HG03025 (cell line): ENCODE results near the gene TLE5.
A peak's percentile ranks its signal among the peaks of the same experiment; 100 is the strongest.
"Not testable (repeated sequence)": the region's sequence is repeated elsewhere in the genome, so short reads cannot be mapped to it uniquely, and the experiment has no call there.

Experiments
- ATAC-seq: cut with Tn5 transposase; IDR thresholded peaks from one replicate; pipeline ENCODE4 v1.9.1; 2021; ENCODE audit warnings: mild to moderate bottlenecking, moderate library complexity; ENCODE audit not compliant: unreplicated experiment, low FRiP score

Gene TLE5

DNA sequence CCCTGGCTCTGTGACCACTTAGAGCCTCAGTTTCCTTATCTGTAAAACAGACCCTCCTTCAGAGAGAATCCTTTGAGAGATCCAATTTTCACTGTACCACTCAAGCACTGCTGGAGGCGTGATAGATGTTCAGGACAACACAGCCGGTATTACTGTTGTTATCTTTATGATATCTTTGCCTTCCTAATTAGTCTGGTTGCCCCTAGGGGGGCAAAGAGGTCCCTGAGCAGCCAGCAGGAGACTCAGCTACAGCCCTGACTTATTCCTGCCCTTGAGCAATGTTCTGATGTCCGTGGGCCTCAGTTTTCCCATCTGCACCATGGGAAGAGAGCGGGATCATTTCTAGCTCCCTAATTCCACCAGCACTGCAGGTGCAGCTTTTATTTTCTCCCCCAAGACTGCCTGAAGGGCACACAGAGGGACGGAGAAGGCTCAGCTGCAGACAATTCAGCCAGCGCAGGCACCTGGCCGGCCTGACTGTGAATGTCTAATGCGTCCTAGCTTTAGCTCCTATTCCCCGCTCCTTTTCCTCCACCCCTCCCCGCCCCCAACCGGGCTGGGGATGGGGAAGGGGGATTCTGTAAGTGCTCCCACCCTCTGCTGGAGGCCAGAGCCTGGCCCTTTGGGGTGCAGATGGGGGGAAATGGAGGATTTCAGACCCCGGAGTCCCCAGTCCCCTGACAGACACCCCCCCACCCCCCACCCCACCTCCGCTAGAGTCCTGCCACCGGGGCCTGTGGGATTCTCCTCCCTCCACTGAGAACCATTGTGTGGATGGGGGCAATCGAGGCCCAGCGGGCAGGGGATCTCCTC lies 16.2 kb downstream of the TLE5 start:
- no peak for ATAC-seq

DNA sequence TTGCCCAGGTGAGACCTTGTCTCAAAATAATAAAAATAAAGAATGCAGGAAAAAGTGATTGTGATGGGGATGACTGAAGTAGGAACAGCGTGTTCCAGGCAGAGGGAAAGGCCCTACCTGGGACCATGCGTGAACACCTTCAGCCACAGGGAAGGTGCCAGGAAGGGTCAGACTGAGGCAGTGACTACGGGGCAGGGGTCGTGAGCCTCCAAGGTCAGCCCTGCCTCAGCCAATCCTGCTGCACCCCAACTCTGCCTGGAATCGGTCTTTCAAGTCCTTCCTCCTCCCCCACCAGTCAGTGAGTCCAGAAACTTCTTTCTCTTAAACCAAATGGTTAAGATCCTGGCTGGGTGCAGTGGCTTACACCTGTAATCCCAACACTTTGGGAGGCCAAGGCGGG lies 17.1 kb downstream of the TLE5 start:
- no peak for ATAC-seq

DNA sequence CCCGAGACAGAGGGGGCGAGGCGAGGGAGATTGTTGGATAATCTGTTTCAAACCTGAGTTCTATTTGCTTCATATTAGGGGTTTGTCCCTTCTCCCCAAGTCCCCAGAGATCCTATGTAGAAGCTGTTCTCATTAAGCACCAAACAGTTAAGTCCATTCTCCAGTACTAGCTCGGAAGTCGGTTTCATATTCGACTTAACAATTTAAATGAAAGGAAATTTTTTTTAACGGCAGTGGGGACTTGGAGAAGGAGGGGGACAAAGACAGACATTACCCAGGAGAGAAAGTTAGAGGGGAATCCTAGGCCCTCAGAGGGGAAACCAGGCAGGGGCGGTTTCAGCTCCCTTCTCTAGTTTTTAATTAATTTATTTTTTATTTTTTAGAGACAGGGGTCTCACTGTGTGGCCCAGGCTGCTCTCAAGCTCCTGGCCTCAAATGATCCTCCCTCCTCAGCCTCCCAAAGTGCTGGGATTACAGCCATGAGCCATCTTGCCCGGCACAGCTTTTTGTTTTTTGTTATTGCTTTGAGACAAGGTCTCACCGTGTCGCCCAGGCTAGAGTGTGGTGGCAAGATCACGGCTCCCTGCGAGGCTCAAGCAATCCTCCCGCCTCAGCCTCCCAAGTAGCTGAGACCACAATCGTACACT lies 19.6 kb downstream of the TLE5 start:
- ATAC-seq, result no peak

DNA sequence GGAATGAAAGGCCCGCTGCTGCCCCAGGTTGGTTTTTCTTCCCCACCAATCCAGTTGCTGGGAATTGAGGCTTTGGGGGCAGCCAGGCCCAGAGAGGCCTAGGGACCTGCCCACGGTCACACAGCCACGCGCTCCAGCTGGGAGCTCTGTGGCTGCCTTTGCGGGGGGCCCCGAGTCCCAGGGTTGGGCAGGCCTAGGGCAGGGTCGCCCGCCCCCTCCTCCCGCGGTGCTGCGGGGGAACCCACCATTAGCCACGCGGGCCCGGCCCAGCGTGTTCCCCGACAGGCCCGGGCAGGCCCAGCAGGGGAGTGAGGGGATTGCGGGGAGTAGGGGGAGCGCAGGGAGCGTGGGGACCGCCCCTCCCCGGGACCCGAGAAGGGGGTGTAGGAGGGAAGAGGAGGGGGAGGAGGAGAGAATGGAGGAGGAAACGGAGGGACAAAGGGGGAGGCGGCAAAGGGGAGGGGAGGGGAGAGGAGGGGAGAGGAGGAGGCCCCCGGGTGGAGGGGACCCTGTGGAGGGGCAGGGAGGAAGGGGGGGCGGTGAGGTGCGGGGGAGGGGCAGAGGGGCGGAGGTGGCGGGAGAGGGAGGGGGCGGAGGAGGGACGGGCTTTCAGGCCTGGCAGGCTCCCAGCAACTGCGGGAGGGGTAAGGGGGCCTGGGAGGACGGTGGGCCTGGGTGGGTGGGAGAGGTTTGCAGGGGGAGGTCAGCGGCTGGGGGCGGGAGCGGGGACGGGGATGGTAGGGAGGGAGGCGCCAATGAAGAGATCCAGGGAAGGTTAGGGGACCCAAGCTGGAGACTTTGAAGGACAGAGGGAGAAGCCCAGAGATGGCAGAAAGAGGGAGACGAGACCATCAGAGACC lies 20.3 kb downstream of the TLE5 start:
- ATAC-seq, result no peak

DNA sequence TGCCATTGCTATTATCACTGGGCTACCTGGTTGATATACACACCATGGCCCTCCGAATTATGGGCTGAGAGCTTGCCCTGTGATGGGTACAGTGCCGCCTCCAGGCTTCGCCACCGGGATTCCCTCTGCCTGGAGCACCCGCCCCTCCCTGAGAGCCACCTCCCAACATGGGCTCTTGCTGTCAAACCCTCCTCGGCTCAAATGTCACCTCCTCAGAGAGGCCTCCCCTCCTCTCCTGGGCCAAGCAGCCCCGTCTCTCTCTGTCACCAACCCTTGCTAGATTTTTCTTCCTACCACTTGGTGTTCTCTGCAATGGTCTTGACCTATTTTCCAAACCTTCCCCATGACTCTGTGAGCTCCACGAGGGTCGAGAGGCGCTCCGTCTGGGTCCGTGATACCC lies 21.0 kb downstream of the TLE5 start:
- no peak for ATAC-seq

DNA sequence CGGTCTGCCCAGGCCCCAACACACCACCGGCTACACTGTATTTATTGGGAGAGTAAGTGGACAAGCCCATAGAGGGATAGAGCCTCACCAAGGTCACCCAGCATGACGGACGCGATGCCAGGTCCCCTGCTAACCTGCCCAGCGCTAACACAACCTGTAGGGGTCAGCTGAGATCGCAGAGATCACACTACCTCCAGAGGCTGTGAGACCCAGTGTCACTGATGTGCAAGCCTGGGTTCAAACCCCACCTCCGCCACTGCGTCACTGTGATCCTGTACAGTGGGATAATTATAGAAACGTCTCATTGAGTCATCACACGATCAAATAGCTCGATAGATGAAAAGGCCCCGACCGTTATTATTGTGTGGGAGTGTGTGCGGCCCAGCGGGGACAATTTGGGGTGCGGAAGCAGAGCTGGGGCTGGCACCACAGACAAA lies 22.6 kb downstream of the TLE5 start:
- no peak for ATAC-seq

DNA sequence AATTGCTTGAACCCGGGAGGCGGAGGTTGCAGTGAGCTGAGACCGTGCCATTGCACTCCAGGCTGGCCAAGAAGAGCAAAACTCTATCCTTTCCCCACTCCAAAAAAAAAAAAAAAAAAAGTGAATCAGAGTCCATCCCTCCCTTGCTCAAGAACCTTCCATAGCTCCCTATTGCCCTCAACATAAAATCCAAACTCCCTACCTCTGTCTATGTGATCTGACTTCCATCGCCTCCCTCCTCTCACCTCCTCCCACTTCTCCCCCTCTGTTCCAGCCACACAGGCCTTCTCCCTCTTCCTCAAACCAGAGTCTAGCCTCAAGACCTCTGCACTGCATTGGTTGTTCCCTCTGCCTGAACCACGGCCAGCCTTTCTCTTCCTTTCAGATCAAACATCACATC lies 23.2 kb downstream of the TLE5 start:
- ATAC-seq, result no peak

DNA sequence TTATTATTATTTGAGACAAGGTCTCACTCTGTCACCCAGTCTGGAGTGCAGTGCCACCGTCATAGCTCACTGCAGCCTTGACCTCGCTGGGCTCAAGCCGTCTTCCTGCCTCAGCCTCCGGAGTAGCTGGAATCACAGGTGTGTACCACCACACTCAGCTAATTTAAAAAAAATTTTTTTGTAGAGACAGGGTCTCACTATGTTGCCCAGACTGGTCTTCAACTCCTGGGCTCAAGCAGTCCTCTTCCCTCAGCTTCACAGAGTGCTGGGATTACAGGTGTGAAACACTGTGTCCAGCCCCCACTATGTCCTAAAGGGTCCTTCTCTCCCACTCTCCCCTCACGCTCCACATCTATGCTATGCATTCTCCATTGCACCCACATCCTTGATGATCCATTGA lies 24.1 kb downstream of the TLE5 start:
- no peak for ATAC-seq

DNA sequence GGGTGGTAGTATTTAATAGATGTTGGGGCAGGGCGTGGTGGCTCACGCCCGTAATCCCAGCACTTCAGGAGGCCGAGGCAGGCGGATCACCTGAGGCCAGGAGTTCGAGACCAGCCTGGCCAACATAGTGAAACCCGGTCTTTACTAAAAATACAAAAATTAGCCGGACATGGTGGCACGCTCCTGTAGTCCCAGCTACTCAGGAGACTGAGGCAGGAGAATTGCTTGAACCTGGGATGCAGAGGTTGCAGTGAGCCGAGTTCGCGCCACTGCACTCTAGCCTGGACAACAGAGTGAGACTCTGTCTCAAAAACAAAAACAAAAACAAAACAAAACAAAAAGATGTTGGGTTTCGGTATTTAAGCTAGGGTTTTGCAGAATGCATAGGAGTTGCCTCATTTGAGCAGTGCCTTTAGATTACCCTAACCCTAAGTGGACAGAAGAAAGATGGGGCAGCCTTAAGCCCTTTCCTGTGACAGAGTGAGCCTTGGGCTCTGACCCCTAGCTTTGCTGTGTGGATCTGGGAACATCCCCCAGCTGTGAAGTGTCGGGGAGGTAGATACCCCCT lies 25.2 kb downstream of the TLE5 start:
- ATAC-seq, result not testable (repeated sequence)

DNA sequence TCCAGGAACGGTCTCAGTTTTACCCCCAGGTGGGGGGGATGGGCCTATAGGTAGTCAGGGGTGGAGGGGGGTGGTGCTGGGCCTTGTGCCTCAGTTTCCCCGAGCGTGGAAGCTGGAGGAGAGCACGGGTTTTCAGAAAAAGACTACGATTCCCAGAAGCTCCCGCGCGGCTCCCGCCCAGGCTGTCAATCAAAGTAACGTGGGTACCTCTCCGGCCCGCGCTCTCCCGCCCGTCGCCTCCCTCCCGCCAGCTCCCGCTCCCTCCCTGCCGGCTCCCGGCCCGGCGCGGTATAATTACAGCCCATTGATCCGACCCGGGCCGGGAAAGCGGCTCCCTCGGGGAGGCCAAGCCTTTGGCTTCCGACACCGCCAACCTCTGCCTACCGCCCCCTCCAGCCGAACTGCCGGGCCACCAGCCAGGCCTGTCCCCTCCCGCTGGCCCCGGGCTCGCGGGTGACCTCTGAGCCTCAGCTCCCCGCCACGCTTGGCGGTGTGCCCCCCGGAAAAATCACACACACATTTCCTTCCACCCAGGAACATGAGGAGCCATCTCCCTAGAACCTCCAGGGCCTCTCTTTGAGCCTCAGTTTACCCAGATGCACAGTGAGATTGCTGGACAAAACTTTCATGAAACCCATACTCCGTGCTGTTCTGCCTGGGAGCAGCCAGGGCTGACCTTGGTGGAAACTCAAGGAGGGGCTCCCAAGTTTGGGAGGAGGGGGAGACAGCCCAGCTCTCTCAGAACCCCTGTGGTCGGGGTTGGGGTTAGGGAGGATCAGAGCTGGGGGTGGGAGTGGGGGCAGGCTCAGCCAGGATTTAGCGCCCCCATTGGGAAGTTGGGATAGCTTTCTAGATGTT lies 25.9 kb downstream of the TLE5 start:
- ATAC-seq, result peak; percentile 45

DNA sequence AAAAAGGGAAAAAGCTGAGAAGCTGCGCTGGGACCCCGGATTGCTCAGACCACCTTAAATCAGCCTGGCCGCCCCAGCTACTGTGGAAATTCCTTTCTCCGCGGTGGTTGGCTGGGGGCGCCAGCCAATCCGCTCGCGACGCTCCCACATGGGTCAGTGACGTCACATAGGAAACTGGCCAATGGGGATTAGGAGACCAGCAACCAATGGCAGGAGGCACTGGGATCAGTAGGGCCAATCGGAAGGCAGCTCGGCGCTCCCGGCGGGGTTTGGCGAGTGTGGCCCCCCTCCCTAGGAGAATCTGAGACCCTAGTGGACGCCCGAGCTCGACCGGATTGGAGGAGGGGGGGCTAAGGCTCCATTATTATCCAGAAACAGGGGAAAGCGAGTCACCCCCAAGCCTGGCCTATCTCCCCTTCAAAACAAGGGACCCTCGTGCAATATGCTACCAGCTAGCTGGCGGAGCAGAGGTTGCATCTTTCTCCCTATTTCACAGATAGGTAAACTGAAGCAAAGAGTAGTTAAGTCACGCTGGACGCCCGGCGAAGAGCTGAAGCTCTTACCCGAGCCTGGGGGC lies 26.7 kb downstream of the TLE5 start:
- ATAC-seq, result peak; percentile 66

DNA sequence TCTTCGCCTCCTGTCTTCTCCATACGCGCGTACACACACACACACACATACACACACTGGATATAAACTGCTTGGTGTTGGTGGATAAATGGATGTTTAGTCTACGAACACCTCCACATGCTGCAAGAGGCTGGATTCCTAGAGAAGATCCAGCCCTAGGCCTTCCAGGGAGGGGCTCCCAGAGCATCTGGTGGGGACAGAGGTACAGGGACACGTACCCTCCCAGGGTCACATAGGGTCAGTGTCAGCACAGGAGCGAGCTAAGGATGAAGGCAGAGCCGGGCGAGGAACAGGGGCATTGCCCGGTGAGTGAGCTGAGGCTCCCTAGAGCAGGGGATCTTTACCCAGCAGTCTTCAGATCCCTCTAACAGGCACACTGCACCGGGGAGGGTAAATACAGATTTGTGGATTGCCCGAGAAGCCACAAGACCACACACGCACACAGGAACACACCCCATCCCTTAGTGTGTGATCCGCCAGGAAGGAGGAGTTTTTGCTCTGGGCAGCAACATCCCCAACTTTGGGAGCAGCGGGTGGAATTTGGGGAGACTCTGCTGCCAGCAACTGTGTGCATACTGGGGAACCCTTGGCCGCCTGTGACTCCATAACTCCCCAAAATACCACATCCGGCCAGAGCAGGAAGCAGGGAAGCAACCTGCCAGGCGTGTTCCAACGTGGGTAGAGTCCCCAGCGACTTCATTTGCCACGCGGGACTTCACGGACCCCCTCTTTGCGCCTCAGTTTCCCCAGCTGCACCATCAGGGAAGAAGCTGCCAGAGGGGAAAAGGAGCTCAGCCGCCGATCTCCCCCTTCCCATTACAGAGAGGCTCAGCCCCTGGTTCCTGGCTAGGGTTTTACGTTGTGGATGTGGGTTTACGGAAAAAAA lies 27.4 kb downstream of the TLE5 start:
- ATAC-seq, result no peak

DNA sequence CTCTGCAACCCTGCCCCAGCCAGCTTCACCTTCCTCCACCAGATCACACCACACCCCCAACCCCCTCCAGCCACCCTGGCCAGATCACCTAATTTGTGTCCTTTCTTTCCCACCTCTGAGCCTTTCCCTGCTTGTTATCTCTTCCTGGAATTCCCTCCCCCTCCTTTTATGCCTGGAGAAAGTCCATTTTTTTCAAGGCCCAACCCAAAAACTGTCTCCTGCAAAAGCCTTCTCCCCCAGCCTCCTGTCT lies 28.0 kb downstream of the TLE5 start:
- no peak for ATAC-seq

DNA sequence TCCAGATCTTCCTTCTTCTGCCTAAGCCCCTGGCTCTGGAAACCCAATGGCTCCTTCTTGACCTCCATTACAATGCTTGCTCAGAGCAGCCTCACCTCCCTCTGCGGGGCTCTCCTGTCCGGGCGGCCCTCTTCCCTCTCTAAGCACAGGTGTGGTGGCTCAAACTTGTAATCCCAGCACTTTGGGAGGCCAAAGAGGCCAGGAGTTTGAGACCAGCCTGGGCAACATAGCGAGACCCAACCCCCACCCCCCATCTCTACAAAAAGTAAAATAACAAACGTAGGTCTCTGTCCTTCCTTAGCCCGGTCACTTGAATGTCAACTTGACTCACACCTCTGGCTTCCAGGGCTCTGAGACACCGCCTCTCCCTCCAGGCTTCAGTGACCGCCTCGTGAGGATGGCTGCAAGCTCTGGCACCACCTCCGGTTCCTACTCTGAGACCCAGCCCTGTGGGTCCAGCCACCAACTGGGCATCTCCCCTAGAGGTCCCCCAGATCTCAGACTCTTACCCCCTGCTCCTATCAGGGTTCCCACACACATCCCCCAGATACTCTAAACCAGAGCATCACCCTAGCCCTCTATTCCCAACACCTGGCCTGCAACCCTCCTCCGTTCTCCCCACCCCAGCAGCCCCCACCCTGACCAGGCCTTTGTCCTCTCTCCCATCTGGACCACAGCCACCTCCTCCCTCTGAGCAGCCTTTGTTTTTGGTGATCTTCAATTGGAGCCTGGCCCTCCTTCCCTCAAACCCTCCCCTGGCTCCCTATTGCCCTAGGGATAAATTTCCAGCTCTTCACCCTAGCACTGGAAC lies 28.5 kb downstream of the TLE5 start:
- ATAC-seq, result no peak

DNA sequence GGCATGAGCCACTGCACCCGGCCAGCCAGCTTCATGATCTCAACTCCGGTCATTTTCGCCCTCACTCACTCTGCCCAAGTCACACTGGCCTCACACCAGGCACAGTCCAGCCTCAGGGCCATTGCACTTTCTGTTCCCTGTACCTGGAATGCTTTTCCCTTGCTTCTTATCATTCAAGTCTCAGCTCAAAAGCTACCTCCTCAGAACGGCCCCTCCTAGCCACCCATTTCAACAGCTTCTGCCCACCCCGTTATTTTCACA lies 30.8 kb downstream of the TLE5 start:
- no peak for ATAC-seq

DNA sequence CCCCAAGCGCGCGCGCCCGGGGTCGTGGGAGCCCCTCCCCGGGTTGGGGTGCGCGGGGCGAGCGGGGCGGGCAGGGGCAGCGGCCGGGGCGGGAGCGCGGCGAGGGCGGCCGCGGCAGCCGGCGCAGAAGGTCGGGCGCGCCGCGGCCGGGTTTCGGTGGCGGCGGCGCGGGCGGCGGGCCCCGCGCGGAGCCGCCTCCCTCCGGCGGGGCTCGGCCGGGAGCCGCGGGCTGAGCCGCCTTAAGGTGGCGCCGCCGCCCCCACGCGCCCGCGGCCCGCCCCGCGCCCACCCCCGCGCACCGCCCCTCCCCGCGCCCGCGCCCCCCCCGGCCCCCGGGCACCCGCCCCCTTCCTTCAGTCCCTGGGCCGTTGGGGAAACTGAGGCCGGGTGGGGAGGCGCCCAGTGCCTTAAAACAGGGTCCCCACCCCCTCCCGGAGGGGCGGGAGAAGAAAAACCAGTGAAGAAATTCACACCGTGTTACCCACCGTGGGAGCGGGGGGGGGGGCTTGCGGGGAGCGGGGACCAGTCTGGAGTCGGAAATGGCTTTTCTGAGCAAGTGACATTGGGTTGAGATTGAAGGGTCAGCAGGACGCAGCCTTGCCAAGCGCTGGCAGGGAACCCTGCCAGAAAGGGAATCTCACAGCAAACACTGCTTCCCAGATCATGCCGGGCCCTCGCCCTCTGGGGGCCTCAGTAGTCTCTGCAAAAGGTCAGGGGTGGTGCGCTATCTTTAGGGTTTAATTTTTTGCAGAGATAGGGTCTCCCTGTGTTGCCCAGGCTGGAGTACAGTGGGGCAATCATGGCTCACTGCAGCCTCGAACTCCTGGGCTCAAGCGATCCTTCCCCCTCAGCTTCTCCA lies 33.0 kb downstream of the TLE5 start, which contains the start of gene TLE2:
TLE2 (minus strand) TSS at position 216 of the 859 bp plus-strand sequence. CDS start 376 bp downstream, outside the sequence.
- no peak for ATAC-seq

DNA sequence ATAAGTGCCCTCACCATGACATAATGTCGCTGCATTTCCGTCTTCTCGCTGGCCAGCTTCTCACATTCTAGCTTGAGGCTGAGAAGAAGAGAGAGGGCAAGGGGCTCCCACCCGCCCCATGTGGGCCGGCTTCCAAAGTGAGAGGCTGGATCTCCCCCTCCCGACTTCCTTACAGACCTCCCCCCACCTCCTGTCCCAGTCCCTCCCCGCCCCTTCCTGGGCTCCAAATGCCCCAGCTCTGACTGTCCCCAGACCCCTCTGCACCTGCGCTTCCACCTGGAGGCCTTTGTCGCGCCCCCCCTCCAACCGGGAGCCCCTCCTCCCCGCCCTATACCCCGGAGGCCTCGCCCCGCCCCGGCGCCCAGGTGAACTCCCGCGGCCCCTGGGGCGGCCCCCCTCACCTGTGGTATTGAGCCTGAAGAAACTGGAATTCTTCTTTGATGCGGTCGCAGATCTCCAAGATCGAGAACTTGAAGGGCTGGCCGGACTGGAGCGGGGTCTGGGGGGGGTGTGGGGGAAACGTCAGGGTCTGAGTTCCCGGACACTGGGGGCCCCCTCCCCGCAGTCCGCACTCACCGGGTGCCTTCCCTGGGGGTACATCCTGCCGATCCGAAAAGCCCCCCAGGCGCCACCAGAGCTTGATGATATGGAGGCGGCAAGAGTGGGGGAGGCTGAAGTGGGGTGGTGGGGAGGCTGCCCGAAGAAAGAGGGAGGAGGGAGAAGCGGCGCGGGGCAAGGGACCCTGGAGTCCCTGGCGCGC lies 33.8 kb downstream of the TLE5 start:
- ATAC-seq, result no peak
